ENCODE measurements around the gene PDZD4. TPM values are rescaled to one million over a fixed set of nuclear protein-coding genes. Genes with fewer than 3 reads are reported as not detected.

Gene PDZD4
- total and polyA plus RNA-seq, 2 experiments from 2014 or later = 30.5 to 230 TPM

GRCh38 chrX:153786669-153787068, 43.7 kb downstream of the PDZD4 start (continued):
- TF ChIP-seq, protein P1, sequence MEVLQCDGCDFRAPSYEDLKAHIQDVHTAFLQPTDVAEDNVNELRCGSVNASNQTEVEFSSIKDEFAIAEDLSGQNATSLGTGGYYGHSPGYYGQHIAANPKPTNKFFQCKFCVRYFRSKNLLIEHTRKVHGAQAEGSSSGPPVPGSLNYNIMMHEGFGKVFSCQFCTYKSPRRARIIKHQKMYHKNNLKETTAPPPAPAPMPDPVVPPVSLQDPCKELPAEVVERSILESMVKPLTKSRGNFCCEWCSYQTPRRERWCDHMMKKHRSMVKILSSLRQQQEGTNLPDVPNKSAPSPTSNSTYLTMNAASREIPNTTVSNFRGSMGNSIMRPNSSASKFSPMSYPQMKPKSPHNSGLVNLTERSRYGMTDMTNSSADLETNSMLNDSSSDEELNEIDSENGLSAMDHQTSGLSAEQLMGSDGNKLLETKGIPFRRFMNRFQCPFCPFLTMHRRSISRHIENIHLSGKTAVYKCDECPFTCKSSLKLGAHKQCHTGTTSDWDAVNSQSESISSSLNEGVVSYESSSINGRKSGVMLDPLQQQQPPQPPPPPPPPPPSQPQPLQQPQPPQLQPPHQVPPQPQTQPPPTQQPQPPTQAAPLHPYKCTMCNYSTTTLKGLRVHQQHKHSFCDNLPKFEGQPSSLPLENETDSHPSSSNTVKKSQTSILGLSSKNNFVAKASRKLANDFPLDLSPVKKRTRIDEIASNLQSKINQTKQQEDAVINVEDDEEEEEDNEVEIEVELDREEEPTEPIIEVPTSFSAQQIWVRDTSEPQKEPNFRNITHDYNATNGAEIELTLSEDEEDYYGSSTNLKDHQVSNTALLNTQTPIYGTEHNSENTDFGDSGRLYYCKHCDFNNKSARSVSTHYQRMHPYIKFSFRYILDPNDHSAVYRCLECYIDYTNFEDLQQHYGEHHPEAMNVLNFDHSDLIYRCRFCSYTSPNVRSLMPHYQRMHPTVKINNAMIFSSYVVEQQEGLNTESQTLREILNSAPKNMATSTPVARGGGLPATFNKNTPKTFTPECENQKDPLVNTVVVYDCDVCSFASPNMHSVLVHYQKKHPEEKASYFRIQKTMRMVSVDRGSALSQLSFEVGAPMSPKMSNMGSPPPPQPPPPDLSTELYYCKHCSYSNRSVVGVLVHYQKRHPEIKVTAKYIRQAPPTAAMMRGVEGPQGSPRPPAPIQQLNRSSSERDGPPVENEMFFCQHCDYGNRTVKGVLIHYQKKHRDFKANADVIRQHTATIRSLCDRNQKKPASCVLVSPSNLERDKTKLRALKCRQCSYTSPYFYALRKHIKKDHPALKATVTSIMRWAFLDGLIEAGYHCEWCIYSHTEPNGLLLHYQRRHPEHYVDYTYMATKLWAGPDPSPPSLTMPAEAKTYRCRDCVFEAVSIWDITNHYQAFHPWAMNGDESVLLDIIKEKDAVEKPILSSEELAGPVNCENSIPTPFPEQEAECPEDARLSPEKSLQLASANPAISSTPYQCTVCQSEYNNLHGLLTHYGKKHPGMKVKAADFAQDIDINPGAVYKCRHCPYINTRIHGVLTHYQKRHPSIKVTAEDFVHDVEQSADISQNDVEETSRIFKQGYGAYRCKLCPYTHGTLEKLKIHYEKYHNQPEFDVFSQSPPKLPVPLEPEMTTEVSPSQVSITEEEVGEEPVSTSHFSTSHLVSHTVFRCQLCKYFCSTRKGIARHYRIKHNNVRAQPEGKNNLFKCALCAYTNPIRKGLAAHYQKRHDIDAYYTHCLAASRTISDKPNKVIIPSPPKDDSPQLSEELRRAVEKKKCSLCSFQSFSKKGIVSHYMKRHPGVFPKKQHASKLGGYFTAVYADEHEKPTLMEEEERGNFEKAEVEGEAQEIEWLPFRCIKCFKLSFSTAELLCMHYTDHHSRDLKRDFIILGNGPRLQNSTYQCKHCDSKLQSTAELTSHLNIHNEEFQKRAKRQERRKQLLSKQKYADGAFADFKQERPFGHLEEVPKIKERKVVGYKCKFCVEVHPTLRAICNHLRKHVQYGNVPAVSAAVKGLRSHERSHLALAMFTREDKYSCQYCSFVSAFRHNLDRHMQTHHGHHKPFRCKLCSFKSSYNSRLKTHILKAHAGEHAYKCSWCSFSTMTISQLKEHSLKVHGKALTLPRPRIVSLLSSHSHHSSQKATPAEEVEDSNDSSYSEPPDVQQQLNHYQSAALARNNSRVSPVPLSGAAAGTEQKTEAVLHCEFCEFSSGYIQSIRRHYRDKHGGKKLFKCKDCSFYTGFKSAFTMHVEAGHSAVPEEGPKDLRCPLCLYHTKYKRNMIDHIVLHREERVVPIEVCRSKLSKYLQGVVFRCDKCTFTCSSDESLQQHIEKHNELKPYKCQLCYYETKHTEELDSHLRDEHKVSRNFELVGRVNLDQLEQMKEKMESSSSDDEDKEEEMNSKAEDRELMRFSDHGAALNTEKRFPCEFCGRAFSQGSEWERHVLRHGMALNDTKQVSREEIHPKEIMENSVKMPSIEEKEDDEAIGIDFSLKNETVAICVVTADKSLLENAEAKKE (CRISPR knock-in tag; IDR thresholded peaks at IDR 0.05) = no peak
- TF ChIP-seq EZH2phosphoT487 (IDR thresholded peaks at IDR 0.05; ENCODE audit: unreplicated experiment) (no peak), CREB1 (CRISPR knock-in tag; IDR thresholded peaks at IDR 0.05; ENCODE audit: low read depth) (no peak), ZNF114 (CRISPR knock-in tag; IDR thresholded peaks at IDR 0.05) (no peak), POLR2AphosphoS5 (IDR thresholded peaks at IDR 0.05; ENCODE audit: low read depth) (no peak), ZNF331 (CRISPR knock-in tag; IDR thresholded peaks at IDR 0.05; ENCODE audit: low read depth) (no peak), JUNB (IDR thresholded peaks at IDR 0.05; ENCODE audit: unreplicated experiment) (no peak)
- TF ChIP-seq, protein P2, sequence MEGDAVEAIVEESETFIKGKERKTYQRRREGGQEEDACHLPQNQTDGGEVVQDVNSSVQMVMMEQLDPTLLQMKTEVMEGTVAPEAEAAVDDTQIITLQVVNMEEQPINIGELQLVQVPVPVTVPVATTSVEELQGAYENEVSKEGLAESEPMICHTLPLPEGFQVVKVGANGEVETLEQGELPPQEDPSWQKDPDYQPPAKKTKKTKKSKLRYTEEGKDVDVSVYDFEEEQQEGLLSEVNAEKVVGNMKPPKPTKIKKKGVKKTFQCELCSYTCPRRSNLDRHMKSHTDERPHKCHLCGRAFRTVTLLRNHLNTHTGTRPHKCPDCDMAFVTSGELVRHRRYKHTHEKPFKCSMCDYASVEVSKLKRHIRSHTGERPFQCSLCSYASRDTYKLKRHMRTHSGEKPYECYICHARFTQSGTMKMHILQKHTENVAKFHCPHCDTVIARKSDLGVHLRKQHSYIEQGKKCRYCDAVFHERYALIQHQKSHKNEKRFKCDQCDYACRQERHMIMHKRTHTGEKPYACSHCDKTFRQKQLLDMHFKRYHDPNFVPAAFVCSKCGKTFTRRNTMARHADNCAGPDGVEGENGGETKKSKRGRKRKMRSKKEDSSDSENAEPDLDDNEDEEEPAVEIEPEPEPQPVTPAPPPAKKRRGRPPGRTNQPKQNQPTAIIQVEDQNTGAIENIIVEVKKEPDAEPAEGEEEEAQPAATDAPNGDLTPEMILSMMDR (conservative IDR thresholded peaks at IDR 0.05; ENCODE audit: low read depth in 2 of 2) = no peak
- TF ChIP-seq, protein P3, sequence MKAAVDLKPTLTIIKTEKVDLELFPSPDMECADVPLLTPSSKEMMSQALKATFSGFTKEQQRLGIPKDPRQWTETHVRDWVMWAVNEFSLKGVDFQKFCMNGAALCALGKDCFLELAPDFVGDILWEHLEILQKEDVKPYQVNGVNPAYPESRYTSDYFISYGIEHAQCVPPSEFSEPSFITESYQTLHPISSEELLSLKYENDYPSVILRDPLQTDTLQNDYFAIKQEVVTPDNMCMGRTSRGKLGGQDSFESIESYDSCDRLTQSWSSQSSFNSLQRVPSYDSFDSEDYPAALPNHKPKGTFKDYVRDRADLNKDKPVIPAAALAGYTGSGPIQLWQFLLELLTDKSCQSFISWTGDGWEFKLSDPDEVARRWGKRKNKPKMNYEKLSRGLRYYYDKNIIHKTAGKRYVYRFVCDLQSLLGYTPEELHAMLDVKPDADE (IDR thresholded peaks at IDR 0.05) = no peak

Measured in GM23338 (cell line).